Hair follicular keratinocyte (primary cell): ENCODE data around the gene OR52N2. TPM values are rescaled to one million over a fixed set of nuclear protein-coding genes. Genes with fewer than 3 reads are reported as not detected.

Source experiments
- total RNA-seq: library from RNA; depleted of rRNA; stranded (reverse); fragments of >200 nt; gene quantifications from 2 replicates; pipeline ENCODE4 v1.2.3, GENCODE V29; 2015

The OR52N2 gene
- total RNA-seq, result not detected in 2 replicates

GRCh38 chr11:5808500-5809121, at the start of gene OR52N2:
TSS of gene OR52N2 (plus strand) at chr11:5808924. CDS start at chr11:5820336, 11,412 bp downstream.

GRCh38 chr11:5783255-5783654, 25.5 kb upstream of the OR52N2 start, which contains the start of gene OR52N5:
TSS of gene OR52N5 (minus strand) at chr11:5783355. CDS start at chr11:5778634, 4,721 bp downstream.

DNA sequence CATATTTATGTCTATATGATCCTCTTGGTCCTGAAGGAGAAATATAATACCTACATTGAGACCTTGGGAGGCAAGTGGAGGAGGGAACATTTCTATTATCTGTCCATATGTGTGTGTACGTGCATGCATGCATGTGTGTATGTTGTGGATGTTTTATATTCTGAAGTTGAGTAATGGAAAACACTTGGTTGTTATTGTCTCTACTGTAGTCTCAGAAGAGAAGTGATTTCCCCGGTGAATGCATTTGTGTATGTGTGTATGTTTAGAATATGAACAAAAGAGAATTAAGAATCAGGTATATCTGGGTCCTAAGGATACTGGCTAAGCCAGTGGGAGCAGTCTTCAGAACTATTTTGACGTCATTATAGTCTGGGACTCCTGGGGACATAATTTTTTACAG, 17.6 kb upstream of the OR52N2 start, which contains the start of gene OR52N1:
TSS of gene OR52N1 (minus strand) at position 101 of the 400 bp plus-strand sequence. CDS start 2,449 bp downstream, outside the sequence.

GRCh38 chr11:5841797-5842196, 33.1 kb downstream of the OR52N2 start, which contains the start of gene OR52E6:
TSS of gene OR52E6 (minus strand) at chr11:5841897. CDS start at chr11:5841897, 0 bp downstream.

GRCh38 chr11:5857590-5857989, 48.9 kb downstream of the OR52N2 start, which contains the start of gene OR52E8:
TSS of gene OR52E8 (minus strand) at chr11:5857690. CDS start at chr11:5857690, 0 bp downstream.

Other genes with a start within 250 kb of the OR52N2 start
- not detected in 2 replicates for gene OR52B6, start 228.0 kb upstream of the OR52N2 start, total RNA-seq
- gene TRIM6, start 212.3 kb upstream of the OR52N2 start, total RNA-seq, result 2.7 and 2.8 TPM in 2 replicates
- 4.9 and 6.5 TPM in 2 replicates for gene TRIM34, start 183.9 kb upstream of the OR52N2 start, total RNA-seq
- gene TRIM5, start 123.8 kb upstream of the OR52N2 start, total RNA-seq, result 27.4 and 31.2 TPM in 2 replicates
- 18.9 and 41.5 TPM in 2 replicates for gene TRIM22, start 119.1 kb upstream of the OR52N2 start, total RNA-seq
- not detected in 2 replicates for gene OR56B1, start 72.5 kb upstream of the OR52N2 start, total RNA-seq
- not detected in 2 replicates for gene OR52N4, start 54.7 kb upstream of the OR52N2 start, total RNA-seq
- not detected in 2 replicates for gene OR52N5, start 25.6 kb upstream of the OR52N2 start, total RNA-seq
- not detected in 2 replicates for gene OR52N1, start 17.7 kb upstream of the OR52N2 start, total RNA-seq
- not detected in 2 replicates for gene OR52E6, start 33.0 kb downstream of the OR52N2 start, total RNA-seq
- not detected in 2 replicates for gene OR52E8, start 48.8 kb downstream of the OR52N2 start, total RNA-seq
- not detected in 2 replicates for gene OR52E4, start 71.7 kb downstream of the OR52N2 start, total RNA-seq
- not detected in 2 replicates for gene OR52E5, start 84.3 kb downstream of the OR52N2 start, total RNA-seq
- gene OR56A3, start 133.3 kb downstream of the OR52N2 start, total RNA-seq, result not detected in 2 replicates
- not detected in 2 replicates for gene OR56A5, start 159.6 kb downstream of the OR52N2 start, total RNA-seq
- gene OR52L1, start 178.1 kb downstream of the OR52N2 start, total RNA-seq, result not detected in 2 replicates
- gene OR56A4, start 198.0 kb downstream of the OR52N2 start, total RNA-seq, result not detected in 2 replicates
- gene OR56A1, start 221.8 kb downstream of the OR52N2 start, total RNA-seq, result not detected in 2 replicates